22Rv1 (cell line): ENCODE data around the gene TEX12.

ENCODE experiments used
- CTCF ChIP-seq: fragments of 450-650 bp; IDR thresholded peaks from 2 replicates; pipeline ENCODE4 v1.5.1; 2017; ENCODE audit warnings: mild to moderate bottlenecking
- ZFX ChIP-seq: fragments of 450-650 bp; IDR thresholded peaks from 2 replicates; pipeline ENCODE4 v1.6.1; 2017; ENCODE audit warnings: antibody characterized with exemption, borderline replicate concordance

- TF ChIP-seq CTCF (no peak), ZFX (no peak)
Measured at GRCh38 chr11:112200252-112200651, 33.1 kb downstream of the TEX12 start.
